ENCODE measurements around the gene CDC27.

DNA sequence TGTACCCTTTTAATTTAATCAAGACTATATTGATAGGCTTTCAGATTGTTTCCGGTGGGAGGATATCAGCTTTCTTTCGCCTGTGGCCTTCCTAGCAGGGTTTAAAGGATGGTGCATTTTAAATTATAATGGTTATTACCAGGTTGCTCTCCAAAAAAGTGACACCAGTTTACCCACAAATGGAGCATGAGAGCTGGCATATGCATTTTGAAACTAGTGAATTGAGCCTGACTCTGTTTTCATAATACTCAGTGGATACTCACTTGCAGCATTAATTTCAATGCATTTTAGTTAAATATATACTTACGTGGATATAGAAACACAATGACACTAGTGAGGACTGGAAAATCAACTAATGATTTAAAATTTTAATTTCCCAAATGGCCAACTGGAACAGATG, 25.8 kb upstream of the CDC27 start:
- TF ChIP-seq CTCF (IDR thresholded peaks at IDR 0.05) (no peak), POLR2A (IDR thresholded peaks at IDR 0.05) (no peak)

All from lower leg skin (tissue), 3 donors.